Muscle of arm (tissue), 12 donors: ENCODE results near the gene INSIG1. TPM values are rescaled to one million over a fixed set of nuclear protein-coding genes. Genes with fewer than 3 reads are reported as not detected.

Experiments used
- polyA plus RNA-seq, 12 donors: library from polyadenylated mRNA; unstranded; fragments of 120-200 nt; gene quantifications; one replicate each; pipeline ENCODE4 v1.2.1, GENCODE V29; 2013; ENCODE audit not compliant: insufficient read length in 12 of 12

Gene INSIG1
- polyA plus RNA-seq, 12 donors: 18.9 to 31.4 (median 25.3) TPM; not detected in 1

Other genes starting within 250 kb of the INSIG1 start
- not detected for gene HTR5A, start 227.6 kb upstream of the INSIG1 start, polyA plus RNA-seq
- gene EN2, start 160.3 kb downstream of the INSIG1 start, polyA plus RNA-seq: 1 to 10 TPM in 1 of 12 donors, under 1 TPM in 9, not detected in 2; 0.35 to 1.1 (median 0.80) TPM
- under 1 TPM in 5 of 12 donors, not detected in 7; 0.17 to 0.53 (median 0.28) TPM for gene CNPY1, start 248.7 kb downstream of the INSIG1 start, polyA plus RNA-seq